Mucosa of stomach (tissue), 1 donor: Measurements from ENCODE around the gene PKP3.
A peak's percentile ranks its signal among the peaks of the same experiment; 100 is the strongest.
"Not testable (repeated sequence)": the region's sequence is repeated elsewhere in the genome, so short reads cannot be mapped to it uniquely, and the experiment has no call there.

Source experiments
- H3K27me3 ChIP-seq: one replicate; pipeline ENCODE4 v1.7.0; 2013; ENCODE audit warnings: mild to moderate bottlenecking, low read length; ENCODE audit not compliant: control insufficient read depth, insufficient read depth
- H3K36me3 ChIP-seq: one replicate; pipeline ENCODE4 v1.7.0; 2013; ENCODE audit warnings: low read length; ENCODE audit not compliant: control insufficient read depth, insufficient read depth
- H3K4me1 ChIP-seq: one replicate; pipeline ENCODE4 v1.7.0; 2013; ENCODE audit warnings: mild to moderate bottlenecking, low read length; ENCODE audit not compliant: control insufficient read depth, insufficient read depth
- H3K4me3 ChIP-seq: one replicate; pipeline ENCODE4 v1.7.0; 2013; ENCODE audit warnings: low read length
- H3K9ac ChIP-seq: one replicate; pipeline ENCODE4 v1.7.0; 2013; ENCODE audit warnings: mild to moderate bottlenecking, low read length, moderate library complexity
- H3K9me3 ChIP-seq: one replicate; pipeline ENCODE4 v1.7.0; 2013; ENCODE audit warnings: mild to moderate bottlenecking, low read length, moderate library complexity; ENCODE audit not compliant: control insufficient read depth
- donor health status: Pancreatic carcinoma.

PKP3 gene

GRCh38 chr11:396511-396947, 2.5 kb downstream of the PKP3 start:
- peaks cover 25% of the 10 kb centered on the region for H3K4me1 ChIP-seq
- no peaks in the 10 kb centered on the region for H3K9me3 ChIP-seq
- no peak overlapping the region for H3K4me3 ChIP-seq
- no peaks in the 10 kb centered on the region for H3K27me3 ChIP-seq
- H3K36me3 ChIP-seq, result no peaks in the 10 kb centered on the region
- H3K9ac ChIP-seq, result no peak overlapping the region

- Histone ChIP-seq H3K4me3 (no peak overlapping the region), H3K36me3 (no peaks in the 10 kb centered on the region), H3K4me1 (peaks cover 25% of the 10 kb centered on the region), H3K9ac (no peak overlapping the region), H3K27me3 (no peaks in the 10 kb centered on the region), H3K9me3 (no peaks in the 10 kb centered on the region)
These were observed 3.0 kb downstream of the PKP3 start for GRCh38 chr11:396948-397548.

GRCh38 chr11:398826-399225, 4.8 kb downstream of the PKP3 start:
- H3K9me3 ChIP-seq, result no peaks in the 10 kb centered on the region
- no peak overlapping the region for H3K9ac ChIP-seq
- H3K4me1 ChIP-seq, result peaks cover 12% of the 10 kb centered on the region
- no peaks in the 10 kb centered on the region for H3K27me3 ChIP-seq
- H3K36me3 ChIP-seq, result no peaks in the 10 kb centered on the region
- H3K4me3 ChIP-seq, result no peak overlapping the region

GRCh38 chr11:399731-400211, 5.8 kb downstream of the PKP3 start:
- no peak overlapping the region for H3K4me3 ChIP-seq
- H3K4me1 ChIP-seq, result peaks cover 12% of the 10 kb centered on the region
- no peaks in the 10 kb centered on the region for H3K27me3 ChIP-seq
- no peaks in the 10 kb centered on the region for H3K9me3 ChIP-seq
- H3K36me3 ChIP-seq, result no peaks in the 10 kb centered on the region
- H3K9ac ChIP-seq, result no peak overlapping the region

GRCh38 chr11:400241-400689, 6.3 kb downstream of the PKP3 start:
- Histone ChIP-seq H3K27me3 (no peaks in the 10 kb centered on the region), H3K36me3 (no peaks in the 10 kb centered on the region), H3K9me3 (no peaks in the 10 kb centered on the region), H3K4me3 (no peak overlapping the region), H3K9ac (no peak overlapping the region), H3K4me1 (peaks cover 10% of the 10 kb centered on the region)

- not testable (repeated sequence) for H3K4me3 ChIP-seq, H3K9ac ChIP-seq, H3K9me3 ChIP-seq, H3K27me3 ChIP-seq, H3K36me3 ChIP-seq, H3K4me1 ChIP-seq
These were observed 7.2 kb downstream of the PKP3 start for GRCh38 chr11:401196-401595.

- H3K4me3 ChIP-seq, result no peak overlapping the region
- no peaks in the 10 kb centered on the region for H3K27me3 ChIP-seq
- H3K9me3 ChIP-seq, result no peaks in the 10 kb centered on the region
- peaks cover 11% of the 10 kb centered on the region for H3K4me1 ChIP-seq
- no peak overlapping the region for H3K9ac ChIP-seq
- no peaks in the 10 kb centered on the region for H3K36me3 ChIP-seq
These were observed 9.2 kb downstream of the PKP3 start for GRCh38 chr11:403021-403760.

GRCh38 chr11:403761-404431, 9.9 kb downstream of the PKP3 start:
- Histone ChIP-seq H3K9ac (no peak overlapping the region), H3K9me3 (no peaks in the 10 kb centered on the region), H3K36me3 (no peaks in the 10 kb centered on the region), H3K27me3 (no peaks in the 10 kb centered on the region), H3K4me3 (no peak overlapping the region), H3K4me1 (peaks cover 11% of the 10 kb centered on the region)

GRCh38 chr11:404551-405264, 10.7 kb downstream of the PKP3 start:
- Histone ChIP-seq H3K4me1 (peaks cover 11% of the 10 kb centered on the region), H3K36me3 (no peaks in the 10 kb centered on the region), H3K4me3 (no peak overlapping the region), H3K9ac (no peak overlapping the region), H3K27me3 (no peaks in the 10 kb centered on the region), H3K9me3 (no peaks in the 10 kb centered on the region)

- Histone ChIP-seq H3K4me1 (peaks cover 11% of the 10 kb centered on the region), H3K9ac (no peak overlapping the region)
These were observed 11.4 kb downstream of the PKP3 start for GRCh38 chr11:405323-405953.

GRCh38 chr11:405954-406795, 12.2 kb downstream of the PKP3 start:
- Histone ChIP-seq H3K4me3 (peak overlapping the region; percentile 14), H3K27me3 (no peaks in the 10 kb centered on the region), H3K4me1 (peaks cover 11% of the 10 kb centered on the region), H3K9ac (peak overlapping the region; percentile 31), H3K36me3 (no peaks in the 10 kb centered on the region), H3K9me3 (no peaks in the 10 kb centered on the region)

More at GRCh38 chr11:405323-405953, 11.4 kb downstream of the PKP3 start:
- Histone ChIP-seq H3K4me3 (no peak overlapping the region), H3K9me3 (no peaks in the 10 kb centered on the region), H3K27me3 (no peaks in the 10 kb centered on the region), H3K36me3 (no peaks in the 10 kb centered on the region)
